Liver (tissue), 9 donors: ENCODE results near the gene PRKAA2. TPM values are rescaled to one million over a fixed set of nuclear protein-coding genes. Genes with fewer than 3 reads are reported as not detected.

Experiments used
- DNase-seq: peaks from one replicate; pipeline ENCODE4 v3.0.0-alpha.2; 2017; ENCODE audit warnings: low spot score
- H3K27ac ChIP-seq, 2 donors: one replicate each; pipeline ENCODE4 v1.7.0; 2013; ENCODE audit warnings: inconsistent platforms in 2 of 2, low read length in 2 of 2, control low read depth in 1 of 2, low read depth in 1 of 2, mild to moderate bottlenecking in 1 of 2
- H3K27me3 ChIP-seq, 4 donors: one replicate each; pipeline versions ENCODE4 v1.6.1 to v1.7.0; 2013; ENCODE audit warnings: low read length in 3 of 4, inconsistent platforms in 1 of 4, mild to moderate bottlenecking in 1 of 4, moderate library complexity in 1 of 4; ENCODE audit not compliant: control insufficient read depth in 4 of 4, insufficient read depth in 4 of 4
- H3K36me3 ChIP-seq, 4 donors: one replicate each; pipeline versions ENCODE4 v1.6.1 to v1.7.0; 2013; ENCODE audit warnings: low read length in 3 of 4, mild to moderate bottlenecking in 3 of 4, low read depth in 1 of 4, moderate library complexity in 1 of 4; ENCODE audit not compliant: control insufficient read depth in 4 of 4, insufficient read depth in 3 of 4
- H3K4me1 ChIP-seq, 4 donors: one replicate each; pipeline versions ENCODE4 v1.6.1 to v1.7.0; 2013; ENCODE audit warnings: low read length in 3 of 4, mild to moderate bottlenecking in 3 of 4, moderate library complexity in 1 of 4; ENCODE audit not compliant: control insufficient read depth in 4 of 4, insufficient read depth in 4 of 4
- H3K4me3 ChIP-seq, 3 donors: one replicate each; pipeline versions ENCODE4 v1.6.1 to v1.7.0; 2013; ENCODE audit warnings: low read length in 3 of 3, control low read depth in 1 of 3, low read depth in 1 of 3, mild to moderate bottlenecking in 1 of 3
- H3K9ac ChIP-seq, 2 donors: one replicate each; pipeline ENCODE4 v1.7.0; 2013; ENCODE audit warnings: low read length in 2 of 2, mild to moderate bottlenecking in 2 of 2, moderate library complexity in 2 of 2, control low read depth in 1 of 2, low read depth in 1 of 2
- H3K9me3 ChIP-seq, 4 donors: one replicate each; pipeline versions ENCODE4 v1.6.1 to v1.7.0; 2013; ENCODE audit warnings: low read length in 3 of 4; ENCODE audit not compliant: control insufficient read depth in 4 of 4
- EGR1 ChIP-seq, 2 donors: IDR thresholded peaks; 2 replicates each; pipeline ENCODE4 v1.6.1; 2016 to 2018; ENCODE audit warnings: antibody characterized with exemption in 2 of 2, low read depth in 2 of 2
- FOXA1 ChIP-seq: IDR thresholded peaks from 2 replicates; pipeline ENCODE4 v1.6.1; 2016; ENCODE audit warnings: antibody characterized with exemption
- FOXA2 ChIP-seq: IDR thresholded peaks from 2 replicates; pipeline ENCODE4 v1.6.1; 2016; ENCODE audit warnings: antibody characterized with exemption
- HNF4G ChIP-seq: IDR thresholded peaks from 2 replicates; pipeline ENCODE4 v1.6.1; 2016; ENCODE audit warnings: antibody characterized with exemption
- NR2F2 ChIP-seq: IDR thresholded peaks from 2 replicates; pipeline ENCODE4 v1.6.1; 2016; ENCODE audit warnings: antibody characterized with exemption
- RXRA ChIP-seq, 2 donors: IDR thresholded peaks; 2 replicates each; pipeline ENCODE4 v1.6.1; 2017 to 2018; ENCODE audit warnings: antibody characterized with exemption in 2 of 2, mild to moderate bottlenecking in 1 of 2
- SP1 ChIP-seq: IDR thresholded peaks from 2 replicates; pipeline ENCODE4 v1.6.1; 2018; ENCODE audit warnings: antibody characterized with exemption, mild to moderate bottlenecking
- TAF1 ChIP-seq: conservative IDR thresholded peaks from 2 replicates; pipeline ENCODE4 v1.6.1; 2016; ENCODE audit warnings: antibody characterized with exemption, mild to moderate bottlenecking
- WGBS: extraction: QIAGEN DNeasy Blood & Tissue Kit; methylation state at CpG from one replicate; pipeline ENCODE4 v1.1.7; 2013; 5-methylcytosine and 5-hydroxymethylcytosine counted together
- polyA plus RNA-seq, 2 donors: library from polyadenylated mRNA; stranded (reverse) in 1 of 2; unstranded in 1 of 2; fragments of 200-250 nt in 1 of 2; fragments of >200 nt in 1 of 2; fragmentation: Nextera tagmentation in 1 of 2; extraction: Ambion mirVana in 1 of 2; gene quantifications; one replicate each; pipeline versions ENCODE4 v1.2.1 to v1.2.3, GENCODE V29; 2013 to 2015
- total RNA-seq, 2 donors: library from RNA; depleted of rRNA; stranded (reverse); fragments of >200 nt; gene quantifications; one replicate each; pipeline ENCODE4 v1.2.3, GENCODE V29; 2014
- TF ChIP-seq, protein P1 (sequence below): fragments of 150-350 bp; IDR thresholded peaks from 2 replicates; pipeline ENCODE4 v1.5.1; 2017; ENCODE audit warnings: improper control_type of control experiment, low read depth, low read length; ENCODE audit not compliant: missing input control
- TF ChIP-seq, protein P2 (sequence below): IDR thresholded peaks from 2 replicates; pipeline ENCODE4 v1.6.1; 2016; ENCODE audit warnings: antibody characterized with exemption
- donor health status: healthy.
- donor health status: healthy.
- donor health status: healthy.
- donor health status: healthy.
- donor health status: healthy.

Gene PRKAA2
- total and polyA plus RNA-seq, 4 donors: 0.33 to 2.7 (median 1.6) TPM

- TF ChIP-seq, protein P1, sequence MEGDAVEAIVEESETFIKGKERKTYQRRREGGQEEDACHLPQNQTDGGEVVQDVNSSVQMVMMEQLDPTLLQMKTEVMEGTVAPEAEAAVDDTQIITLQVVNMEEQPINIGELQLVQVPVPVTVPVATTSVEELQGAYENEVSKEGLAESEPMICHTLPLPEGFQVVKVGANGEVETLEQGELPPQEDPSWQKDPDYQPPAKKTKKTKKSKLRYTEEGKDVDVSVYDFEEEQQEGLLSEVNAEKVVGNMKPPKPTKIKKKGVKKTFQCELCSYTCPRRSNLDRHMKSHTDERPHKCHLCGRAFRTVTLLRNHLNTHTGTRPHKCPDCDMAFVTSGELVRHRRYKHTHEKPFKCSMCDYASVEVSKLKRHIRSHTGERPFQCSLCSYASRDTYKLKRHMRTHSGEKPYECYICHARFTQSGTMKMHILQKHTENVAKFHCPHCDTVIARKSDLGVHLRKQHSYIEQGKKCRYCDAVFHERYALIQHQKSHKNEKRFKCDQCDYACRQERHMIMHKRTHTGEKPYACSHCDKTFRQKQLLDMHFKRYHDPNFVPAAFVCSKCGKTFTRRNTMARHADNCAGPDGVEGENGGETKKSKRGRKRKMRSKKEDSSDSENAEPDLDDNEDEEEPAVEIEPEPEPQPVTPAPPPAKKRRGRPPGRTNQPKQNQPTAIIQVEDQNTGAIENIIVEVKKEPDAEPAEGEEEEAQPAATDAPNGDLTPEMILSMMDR: no peak
- TF ChIP-seq FOXA1: no peak
- TF ChIP-seq TAF1: no peak
- TF ChIP-seq NR2F2: no peak
- TF ChIP-seq RXRA (IDR thresholded peaks at IDR 0.05): no peak
- no peak for TF ChIP-seq SP1
- TF ChIP-seq FOXA2: no peak
- no peak for TF ChIP-seq HNF4G
- Histone ChIP-seq H3K9me3 (no peaks in the 10 kb centered on the region), H3K36me3 (no peaks in the 10 kb centered on the region), H3K9ac (no peak overlapping the region), H3K4me3 (no peak overlapping the region), H3K27ac (no peak overlapping the region), H3K4me1 (no peaks in the 10 kb centered on the region), H3K27me3 (no peaks in the 10 kb centered on the region)
- no peak for DNase-seq
Observed at GRCh38 chr1:56630786-56631185, 14.3 kb upstream of the PRKAA2 start.

- 91% methylated on average over 2 of the region's 2 CpGs for WGBS
- H3K9me3 ChIP-seq: no peaks in the 10 kb centered on the region
- H3K9ac ChIP-seq: no peak overlapping the region
- H3K4me3 ChIP-seq: no peak overlapping the region
- no peaks in the 10 kb centered on the region for H3K27me3 ChIP-seq
- H3K4me1 ChIP-seq: no peaks in the 10 kb centered on the region
- no peaks in the 10 kb centered on the region for H3K36me3 ChIP-seq
- no peak overlapping the region for H3K27ac ChIP-seq
- TF ChIP-seq EGR1 (IDR thresholded peaks at IDR 0.05; ENCODE audit: low read depth in 2 of 2) (no peak), TAF1 (no peak)
- TF ChIP-seq, protein P1: no peak
- TF ChIP-seq, protein P2, sequence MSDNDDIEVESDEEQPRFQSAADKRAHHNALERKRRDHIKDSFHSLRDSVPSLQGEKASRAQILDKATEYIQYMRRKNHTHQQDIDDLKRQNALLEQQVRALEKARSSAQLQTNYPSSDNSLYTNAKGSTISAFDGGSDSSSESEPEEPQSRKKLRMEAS: no peak
- DNase-seq: no peak
Observed at GRCh38 chr1:56631901-56632300, 13.2 kb upstream of the PRKAA2 start.

DNA sequence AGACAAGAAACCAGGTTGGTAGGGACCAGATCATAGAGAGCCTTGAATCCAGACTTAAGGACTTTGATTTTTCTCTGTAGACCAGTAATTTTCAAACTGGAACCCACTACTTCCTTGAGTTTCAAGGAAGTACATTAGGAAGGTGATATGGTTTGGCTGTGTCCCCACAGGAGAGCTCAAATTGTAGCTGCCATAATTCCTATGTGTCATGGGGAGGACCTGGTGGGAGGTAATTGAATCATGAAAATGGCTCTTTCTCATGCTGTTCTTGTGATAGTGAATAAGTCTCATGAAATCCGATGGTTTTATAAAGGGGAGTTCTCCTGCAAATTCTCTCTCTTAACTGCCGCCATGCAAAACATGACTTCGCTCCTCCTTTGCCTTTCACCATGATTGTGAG, 10.1 kb upstream of the PRKAA2 start:
- H3K9me3 ChIP-seq: no peaks in the 10 kb centered on the region
- no peaks in the 10 kb centered on the region for H3K4me1 ChIP-seq
- H3K9ac ChIP-seq: no peak overlapping the region
- no peaks in the 10 kb centered on the region for H3K27me3 ChIP-seq
- WGBS: 98% methylated on average over 3 of the region's 3 CpGs
- no peak for DNase-seq
- H3K27ac ChIP-seq: no peak overlapping the region
- H3K36me3 ChIP-seq: no peaks in the 10 kb centered on the region
- no peak for TF ChIP-seq FOXA1
- H3K4me3 ChIP-seq: no peak overlapping the region

DNA sequence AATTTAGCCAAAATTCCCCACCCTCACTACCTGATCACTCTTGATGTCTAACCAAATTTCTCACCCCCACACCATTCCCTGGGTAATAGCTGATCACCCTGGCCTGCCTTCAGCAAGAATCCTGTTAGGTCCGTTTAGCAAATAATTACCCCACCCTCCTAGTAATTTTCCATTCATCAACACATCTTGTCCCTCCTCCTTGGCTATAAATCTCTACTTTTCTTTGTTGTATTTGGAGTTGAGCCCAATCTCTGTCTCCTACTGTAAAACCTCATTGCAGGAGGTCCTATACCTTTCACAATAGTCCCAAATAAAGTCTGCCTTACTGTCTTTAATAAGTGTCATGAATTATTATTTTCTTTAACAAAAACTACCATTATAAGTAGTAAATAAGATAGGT, 6.9 kb upstream of the PRKAA2 start:
- H3K27ac ChIP-seq: no peak overlapping the region
- WGBS: 75% methylated on average over 1 of the region's 1 CpG
- H3K27me3 ChIP-seq: no peaks in the 10 kb centered on the region
- no peak overlapping the region for H3K9ac ChIP-seq
- H3K4me3 ChIP-seq: no peak overlapping the region
- H3K9me3 ChIP-seq: no peaks in the 10 kb centered on the region
- H3K36me3 ChIP-seq: no peaks in the 10 kb centered on the region
- no peaks in the 10 kb centered on the region for H3K4me1 ChIP-seq
- TF ChIP-seq, protein P1: no peak
- TF ChIP-seq NR2F2: no peak
- no peak for TF ChIP-seq SP1
- no peak for DNase-seq
